ENCODE measurements around the gene IQSEC3. TPM values are rescaled to one million over a fixed set of nuclear protein-coding genes. Genes with fewer than 3 reads are reported as not detected.

Gene IQSEC3
- total RNA-seq, 1 donor from 2014 or later = 2.5 TPM

- Mint-ChIP-seq H3K4me3 (ENCODE audit: low read depth) (no peak overlapping the region), H3K9me3 (ENCODE audit: low read depth) (no peaks in the 10 kb centered on the region), H3K36me3 (ENCODE audit: insufficient read depth) (no peaks in the 10 kb centered on the region), H3K4me1 (ENCODE audit: low read depth) (no peaks in the 10 kb centered on the region), H3K27me3 (peaks cover 37% of the 10 kb centered on the region), H3K27ac (no peak overlapping the region)
- DNase-seq (ENCODE audit: low spot score, unreplicated experiment) = no peak
- no peak for TF ChIP-seq CTCF (IDR thresholded peaks at IDR 0.05; ENCODE audit: unreplicated experiment)
Observed at GRCh38 chr12:220946-221550, 154.5 kb downstream of the IQSEC3 start.

GRCh38 chr12:221736-222135 is 155.2 kb downstream of the IQSEC3 start:
- no peaks in the 10 kb centered on the region for H3K9me3 Mint-ChIP-seq (ENCODE audit: low read depth)
- H3K27ac Mint-ChIP-seq = no peak overlapping the region
- H3K4me1 Mint-ChIP-seq (ENCODE audit: low read depth) = no peaks in the 10 kb centered on the region
- no peaks in the 10 kb centered on the region for H3K36me3 Mint-ChIP-seq (ENCODE audit: insufficient read depth)
- peaks cover 38% of the 10 kb centered on the region for H3K27me3 Mint-ChIP-seq
- H3K4me3 Mint-ChIP-seq (ENCODE audit: low read depth) = no peak overlapping the region
- DNase-seq (ENCODE audit: low spot score, unreplicated experiment) = no peak
- no peak for TF ChIP-seq CTCF (IDR thresholded peaks at IDR 0.05; ENCODE audit: unreplicated experiment)

- no peak overlapping the region for H3K27ac Mint-ChIP-seq
- no peaks in the 10 kb centered on the region for H3K9me3 Mint-ChIP-seq (ENCODE audit: low read depth)
- H3K36me3 Mint-ChIP-seq (ENCODE audit: insufficient read depth) = no peaks in the 10 kb centered on the region
- no peak overlapping the region for H3K4me3 Mint-ChIP-seq (ENCODE audit: low read depth)
- TF ChIP-seq CTCF (IDR thresholded peaks at IDR 0.05; ENCODE audit: unreplicated experiment) = no peak
- H3K27me3 Mint-ChIP-seq = peaks cover 43% of the 10 kb centered on the region
- DNase-seq (ENCODE audit: low spot score, unreplicated experiment) = no peak
- no peaks in the 10 kb centered on the region for H3K4me1 Mint-ChIP-seq (ENCODE audit: low read depth)
Observed at GRCh38 chr12:223841-224240, 157.3 kb downstream of the IQSEC3 start.

GRCh38 chr12:224330-224729 is 157.8 kb downstream of the IQSEC3 start:
- Mint-ChIP-seq H3K4me3 (ENCODE audit: low read depth) (no peak overlapping the region), H3K27ac (no peak overlapping the region), H3K4me1 (ENCODE audit: low read depth) (no peaks in the 10 kb centered on the region), H3K27me3 (peaks cover 42% of the 10 kb centered on the region), H3K9me3 (ENCODE audit: low read depth) (no peaks in the 10 kb centered on the region), H3K36me3 (ENCODE audit: insufficient read depth) (no peaks in the 10 kb centered on the region)
- TF ChIP-seq CTCF (IDR thresholded peaks at IDR 0.05; ENCODE audit: unreplicated experiment) = no peak
- no peak for DNase-seq (ENCODE audit: low spot score, unreplicated experiment)

- H3K36me3 Mint-ChIP-seq (ENCODE audit: insufficient read depth) = no peaks in the 10 kb centered on the region
- no peak for TF ChIP-seq CTCF (IDR thresholded peaks at IDR 0.05; ENCODE audit: unreplicated experiment)
- H3K9me3 Mint-ChIP-seq (ENCODE audit: low read depth) = no peaks in the 10 kb centered on the region
- no peak for DNase-seq (ENCODE audit: low spot score, unreplicated experiment)
- no peak overlapping the region for H3K27ac Mint-ChIP-seq
- peaks cover 44% of the 10 kb centered on the region for H3K27me3 Mint-ChIP-seq
- H3K4me1 Mint-ChIP-seq (ENCODE audit: low read depth) = peaks cover 2% of the 10 kb centered on the region
- H3K4me3 Mint-ChIP-seq (ENCODE audit: low read depth) = no peak overlapping the region
Observed at GRCh38 chr12:225012-225411, 158.4 kb downstream of the IQSEC3 start.
